Fibroblast of lung (primary cell): Measurements from ENCODE around the gene IL2RG.

ENCODE experiments used
- CTCF ChIP-seq, 2 donors: IDR thresholded peaks in 1 of 2; conservative IDR thresholded peaks in 1 of 2; 1 replicate in 1 of 2; 2 replicates in 1 of 2; pipeline ENCODE4 v1.5.1; 2011 to 2012; ENCODE audit warnings: low read length in 2 of 2, control low read depth in 1 of 2, inconsistent platforms in 1 of 2, low read depth in 1 of 2, mild to moderate bottlenecking in 1 of 2
- EZH2 ChIP-seq: IDR thresholded peaks from 2 replicates; pipeline ENCODE4 v1.5.1; 2012; ENCODE audit warnings: low read length, control low read depth, mild to moderate bottlenecking; ENCODE audit errors: missing control alignments

- TF ChIP-seq CTCF (conservative IDR thresholded peaks at IDR 0.05 in 1 of 2, IDR thresholded peaks at IDR 0.05 in 1 of 2; ENCODE audit: low read depth in 1 of 2, low read length in 2 of 2) (no peak), EZH2 (no peak)
Observed at GRCh38 chrX:71068044-71068918, 43.1 kb downstream of the IL2RG start, which contains the start of gene SNX12.
